ENCODE measurements around the gene CYB561D1. TPM values are rescaled to one million over a fixed set of nuclear protein-coding genes. Genes with fewer than 3 reads are reported as not detected.

Gene CYB561D1
- total and polyA plus RNA-seq, 2 of the 8 experiments (the other 6 are each of a cell fraction or from before 2014, with no cell fraction given): 3.6 to 3.8 TPM

- no peak for TF ChIP-seq TAF1 (IDR thresholded peaks at IDR 0.05; ENCODE audit: low read depth, low read length)
- no peak for TF ChIP-seq RFX5 (IDR thresholded peaks at IDR 0.05; ENCODE audit: borderline replicate concordance, low read depth, low read length)
- no peak for TF ChIP-seq TCF12 (IDR thresholded peaks at IDR 0.05; ENCODE audit: low read depth, low read length)
- no peak for TF ChIP-seq BACH1 (IDR thresholded peaks at IDR 0.05; ENCODE audit: low read length)
- no peak for TF ChIP-seq ATF2 (IDR thresholded peaks at IDR 0.05; ENCODE audit: low read length)
- no peak for TF ChIP-seq JUND (IDR thresholded peaks at IDR 0.05; ENCODE audit: low read length)
- TF ChIP-seq SIRT6 (IDR thresholded peaks at IDR 0.05; ENCODE audit: low read length): no peak
Measured at GRCh38 chr1:109530457-109531087, 36.7 kb downstream of the CYB561D1 start (continued).

Measured in H1 (cell line).